Mucosa of descending colon (tissue), 3 donors: ENCODE results near the gene IL1RAPL2. TPM values are rescaled to one million over a fixed set of nuclear protein-coding genes. Genes with fewer than 3 reads are reported as not detected.

Source experiments
- ATAC-seq: fragments of 200-7000 bp; cut with Tn5 transposase; one replicate; pipeline ENCODE4 v1.9.1; 2020; ENCODE audit warnings: mild to moderate bottlenecking, moderate library complexity
- DNase-seq, 3 donors: peaks; one replicate each; pipeline ENCODE4 v3.0.0-alpha.2; 2020
- H3K36me3 ChIP-seq: fragments of 200-600 bp; one replicate; pipeline ENCODE4 v1.8.0; 2021; ENCODE audit warnings: low read depth, mild to moderate bottlenecking
- H3K4me1 ChIP-seq: fragments of 200-600 bp; one replicate; pipeline ENCODE4 v1.8.0; 2021; ENCODE audit warnings: low read depth, mild to moderate bottlenecking
- H3K4me3 ChIP-seq: fragments of 200-600 bp; one replicate; pipeline ENCODE4 v1.8.0; 2021; ENCODE audit warnings: mild to moderate bottlenecking
- H3K9me3 ChIP-seq: fragments of 200-600 bp; one replicate; pipeline ENCODE4 v1.8.0; 2021; ENCODE audit warnings: mild to moderate bottlenecking
- intact Hi-C, 2 donors: fragments of 100-400 bp; cut with DNase I in 1 of 2; cut with micrococcal nuclease in 1 of 2; formaldehyde crosslinking; loops; one replicate each; pipeline versions ENCODE4 v1.11.0 to v1.11.1; 2022; cut with DNase I, micrococcal nuclease
- total RNA-seq, 3 donors: library from RNA; stranded (reverse); fragmentation: NEBNext Ultra II Directional in 2 of 3; extraction: Animal tissue kit (Norgen Biotek cat#: 25700) in 2 of 3; gene quantifications; one replicate each; pipeline versions ENCODE4 v1.2.1 to v1.2.4, GENCODE V29; 2021 to 2023
- TF ChIP-seq, protein P1 (sequence below): fragments of 200-600 bp; IDR thresholded peaks from one replicate; pipeline ENCODE4 v1.8.0; 2022; ENCODE audit warnings: antibody characterized with exemption, mild to moderate bottlenecking
- donor health status: DM: no; HTN: no; CAD: no; lungs with moderate emphysema.
- donor health status: DM: no; HTN: no; CAD: no.
- donor health status: DM: no; HTN: yes; CAD: no.

The IL1RAPL2 gene
- total RNA-seq, 3 donors from 2014 or later = 0.19 TPM; not detected in 2

DNA sequence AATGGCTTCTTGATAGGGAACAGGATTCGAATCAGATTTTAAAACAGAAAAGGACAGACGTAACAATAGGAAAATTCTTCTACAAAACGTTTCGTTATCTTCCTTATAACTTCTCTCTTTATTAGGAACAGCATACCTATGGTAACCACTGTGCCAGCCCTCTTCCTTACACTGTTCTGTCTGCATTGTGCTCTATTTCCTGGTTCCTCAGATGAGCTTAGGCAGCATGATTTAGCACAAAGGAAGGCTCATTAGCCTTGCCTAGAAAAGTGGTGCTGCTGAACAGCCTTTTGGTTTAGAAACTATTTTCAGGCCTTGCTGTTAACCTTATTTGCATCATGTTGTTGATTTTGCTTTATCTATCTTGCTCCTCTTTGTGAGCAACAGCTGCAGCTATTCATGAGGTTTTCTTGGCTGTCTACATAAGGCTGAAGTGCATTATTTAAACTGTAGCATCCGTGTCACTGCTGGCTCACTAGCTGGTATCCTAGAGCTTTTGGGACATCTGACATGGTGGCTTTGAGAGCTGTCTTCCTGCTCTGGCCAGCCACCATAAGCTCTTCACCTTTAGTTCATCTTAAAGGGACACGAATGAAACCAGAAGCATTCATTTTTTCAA, 1186.4 kb downstream of the IL1RAPL2 start:
- TF ChIP-seq, protein P1, sequence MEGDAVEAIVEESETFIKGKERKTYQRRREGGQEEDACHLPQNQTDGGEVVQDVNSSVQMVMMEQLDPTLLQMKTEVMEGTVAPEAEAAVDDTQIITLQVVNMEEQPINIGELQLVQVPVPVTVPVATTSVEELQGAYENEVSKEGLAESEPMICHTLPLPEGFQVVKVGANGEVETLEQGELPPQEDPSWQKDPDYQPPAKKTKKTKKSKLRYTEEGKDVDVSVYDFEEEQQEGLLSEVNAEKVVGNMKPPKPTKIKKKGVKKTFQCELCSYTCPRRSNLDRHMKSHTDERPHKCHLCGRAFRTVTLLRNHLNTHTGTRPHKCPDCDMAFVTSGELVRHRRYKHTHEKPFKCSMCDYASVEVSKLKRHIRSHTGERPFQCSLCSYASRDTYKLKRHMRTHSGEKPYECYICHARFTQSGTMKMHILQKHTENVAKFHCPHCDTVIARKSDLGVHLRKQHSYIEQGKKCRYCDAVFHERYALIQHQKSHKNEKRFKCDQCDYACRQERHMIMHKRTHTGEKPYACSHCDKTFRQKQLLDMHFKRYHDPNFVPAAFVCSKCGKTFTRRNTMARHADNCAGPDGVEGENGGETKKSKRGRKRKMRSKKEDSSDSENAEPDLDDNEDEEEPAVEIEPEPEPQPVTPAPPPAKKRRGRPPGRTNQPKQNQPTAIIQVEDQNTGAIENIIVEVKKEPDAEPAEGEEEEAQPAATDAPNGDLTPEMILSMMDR = no peak
- Histone ChIP-seq H3K4me3 (no peak overlapping the region), H3K36me3 (no peaks in the 10 kb centered on the region), H3K4me1 (no peaks in the 10 kb centered on the region), H3K9me3 (no peaks in the 10 kb centered on the region)
- ATAC-seq (no peak), DNase-seq (no peak)
- intact Hi-C loops = no loop called here

DNA sequence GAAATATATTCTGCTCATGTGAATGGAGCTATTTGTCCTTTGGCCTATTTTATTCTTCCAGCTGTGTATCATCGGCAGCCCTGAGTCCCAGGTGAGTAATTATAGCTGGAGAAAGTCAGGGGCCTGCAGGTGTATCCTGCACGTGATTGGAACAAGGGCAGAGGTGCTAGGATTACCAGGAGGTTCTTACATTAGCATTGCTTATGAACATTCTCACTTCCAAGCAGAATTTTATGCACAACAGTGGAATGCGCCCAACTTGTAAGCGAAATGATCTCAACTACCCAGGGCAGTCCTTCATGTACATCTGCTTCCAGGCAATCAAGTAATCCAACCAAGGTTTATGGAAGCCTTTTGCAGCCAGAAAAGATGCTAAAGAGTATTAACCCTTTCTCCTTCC, 1187.4 kb downstream of the IL1RAPL2 start:
- no peaks in the 10 kb centered on the region for H3K36me3 ChIP-seq
- TF ChIP-seq, protein P1 = no peak
- no peak overlapping the region for H3K4me3 ChIP-seq
- no peaks in the 10 kb centered on the region for H3K9me3 ChIP-seq
- DNase-seq = no peak
- no peaks in the 10 kb centered on the region for H3K4me1 ChIP-seq
- ATAC-seq = no peak
- intact Hi-C loops = no loop called here

- no peaks in the 10 kb centered on the region for H3K4me1 ChIP-seq
- H3K36me3 ChIP-seq = no peaks in the 10 kb centered on the region
- no peak for ATAC-seq
- H3K4me3 ChIP-seq = no peak overlapping the region
- DNase-seq = no peak
- no peaks in the 10 kb centered on the region for H3K9me3 ChIP-seq
- intact Hi-C loops = no loop called here
- TF ChIP-seq, protein P1 = no peak
Observed at GRCh38 chrX:105754286-105754964, 1188.4 kb downstream of the IL1RAPL2 start.

DNA sequence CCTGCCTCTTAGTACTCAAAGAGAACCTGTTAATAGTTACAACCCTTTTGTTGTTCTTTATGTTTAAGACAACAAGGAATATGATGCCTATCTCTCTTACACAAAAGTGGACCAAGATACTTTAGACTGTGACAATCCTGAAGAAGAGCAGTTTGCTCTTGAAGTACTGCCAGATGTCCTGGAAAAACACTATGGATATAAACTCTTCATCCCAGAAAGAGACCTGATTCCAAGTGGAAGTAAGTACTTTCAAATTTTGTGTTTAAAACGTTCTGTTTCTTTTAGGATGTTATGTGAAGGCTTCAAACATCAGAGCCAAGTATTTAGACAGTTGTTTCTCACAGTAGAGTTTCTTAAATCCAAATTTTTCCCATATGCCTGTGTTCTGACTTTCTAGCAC, 1189.1 kb downstream of the IL1RAPL2 start:
- ATAC-seq = no peak
- intact Hi-C loops = no loop called here
- TF ChIP-seq, protein P1 = no peak
- H3K9me3 ChIP-seq = no peaks in the 10 kb centered on the region
- no peaks in the 10 kb centered on the region for H3K4me1 ChIP-seq
- no peak for DNase-seq
- no peak overlapping the region for H3K4me3 ChIP-seq
- no peaks in the 10 kb centered on the region for H3K36me3 ChIP-seq

- no peaks in the 10 kb centered on the region for H3K4me1 ChIP-seq
- H3K36me3 ChIP-seq = no peaks in the 10 kb centered on the region
- no peak for DNase-seq
- no peak for ATAC-seq
- no peak overlapping the region for H3K4me3 ChIP-seq
- H3K9me3 ChIP-seq = no peaks in the 10 kb centered on the region
- intact Hi-C loops = no loop called here
- TF ChIP-seq, protein P1 = no peak
Observed at GRCh38 chrX:105758754-105759153, 1192.8 kb downstream of the IL1RAPL2 start.
